HG03196 (cell line): Measurements from ENCODE around the gene CCDC80.
"Not testable (repeated sequence)": the region's sequence is repeated elsewhere in the genome, so short reads cannot be mapped to it uniquely, and the experiment has no call there.

Source experiments
- ATAC-seq: cut with Tn5 transposase; IDR thresholded peaks from one replicate; pipeline ENCODE4 v1.9.1; 2021; ENCODE audit not compliant: unreplicated experiment

The CCDC80 gene

DNA sequence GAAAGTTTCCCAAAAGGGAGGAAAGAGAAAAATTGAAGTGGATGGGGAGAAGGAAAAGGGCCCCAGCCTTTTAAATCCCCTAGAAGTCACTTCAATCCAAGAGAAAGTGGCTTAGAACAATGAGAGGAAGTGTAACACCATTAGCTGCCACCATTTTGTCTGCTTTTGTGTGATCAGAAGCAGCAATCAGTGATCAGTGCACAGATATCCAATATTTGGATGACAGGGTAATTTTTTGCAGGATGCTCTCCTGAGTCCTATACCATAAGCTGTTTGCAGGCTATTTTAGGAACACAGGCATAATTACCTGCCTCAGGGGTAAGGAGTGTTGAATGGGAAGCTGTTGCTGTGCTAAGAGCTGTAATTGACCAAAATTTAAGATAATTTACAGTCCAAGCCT, 47.7 kb downstream of the CCDC80 start:
- no peak for ATAC-seq

DNA sequence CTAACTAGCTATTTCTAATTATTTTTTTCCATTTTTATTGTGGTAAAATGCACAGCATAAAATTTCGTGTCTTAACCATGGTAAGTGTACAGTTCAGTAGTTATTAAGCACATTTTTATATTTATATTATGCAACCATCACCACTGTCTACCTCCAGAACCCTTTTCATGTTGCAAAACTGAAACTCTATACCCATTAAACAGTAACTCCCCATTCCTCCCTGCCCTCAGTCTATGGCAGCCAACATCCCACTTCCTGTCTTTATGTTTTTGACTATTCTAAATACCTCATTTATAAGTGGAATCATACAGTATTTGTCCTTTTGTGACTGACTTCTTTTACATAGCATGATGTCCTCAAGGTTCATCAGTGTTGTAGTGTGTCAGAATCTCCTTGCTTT, 53.6 kb downstream of the CCDC80 start:
- no peak for ATAC-seq

GRCh38 chr3:112585782-112586181, 55.2 kb downstream of the CCDC80 start:
- no peak for ATAC-seq

DNA sequence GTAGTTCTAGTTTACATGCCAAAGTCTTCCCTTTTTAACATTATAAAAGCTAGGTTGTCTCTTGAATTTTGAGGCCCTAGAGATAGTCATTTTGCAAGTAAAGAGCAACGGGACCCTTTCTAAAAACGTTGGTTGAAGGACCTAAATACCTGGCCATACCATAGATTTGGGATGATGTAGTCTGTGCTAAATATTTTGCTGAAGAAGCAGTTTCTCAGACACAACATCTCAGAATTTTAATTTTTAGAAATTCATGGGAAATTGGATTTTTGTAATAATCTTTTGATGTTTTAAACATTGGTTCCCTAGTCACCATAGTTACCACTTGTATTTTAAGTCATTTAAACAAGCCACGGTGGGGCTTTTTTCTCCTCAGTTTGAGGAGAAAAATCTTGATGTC, 57.8 kb downstream of the CCDC80 start:
- no peak for ATAC-seq

DNA sequence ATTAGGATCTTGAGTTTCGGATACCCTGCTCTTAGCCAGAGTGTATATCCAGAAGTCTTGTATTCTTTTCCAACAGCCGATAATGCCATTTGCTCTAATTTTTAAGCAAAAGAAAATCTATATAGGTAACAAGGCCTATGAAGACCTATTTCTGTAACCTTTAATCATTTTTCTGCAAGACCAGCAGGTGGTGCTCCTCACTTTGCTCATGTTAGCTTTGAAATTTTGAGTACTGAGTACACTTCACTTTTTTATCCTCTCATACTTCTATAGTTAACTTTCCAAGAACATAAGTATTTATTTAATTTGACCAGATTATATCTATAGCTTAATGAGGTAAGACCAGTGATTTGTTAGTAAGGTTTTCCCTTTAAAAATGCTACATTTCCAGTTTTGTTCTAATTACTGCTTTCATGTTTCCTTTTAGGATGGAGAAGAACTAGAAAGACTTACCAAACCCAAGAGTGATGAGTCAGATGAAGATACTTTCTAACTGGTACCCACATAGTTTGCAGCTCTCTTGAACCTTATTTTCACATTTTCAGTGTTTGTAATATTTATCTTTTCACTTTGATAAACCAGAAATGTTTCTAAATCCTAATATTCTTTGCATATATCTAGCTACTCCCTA, 58.6 kb downstream of the CCDC80 start:
- peak; percentile 76 for ATAC-seq

GRCh38 chr3:112579697-112580096, 61.2 kb downstream of the CCDC80 start:
- no peak for ATAC-seq

GRCh38 chr3:112579232-112579631, 61.7 kb downstream of the CCDC80 start:
- ATAC-seq, result no peak

GRCh38 chr3:112572701-112573100, 68.2 kb downstream of the CCDC80 start:
- no peak for ATAC-seq

- ATAC-seq, result no peak
Observed at GRCh38 chr3:112569265-112569664, 71.7 kb downstream of the CCDC80 start.

DNA sequence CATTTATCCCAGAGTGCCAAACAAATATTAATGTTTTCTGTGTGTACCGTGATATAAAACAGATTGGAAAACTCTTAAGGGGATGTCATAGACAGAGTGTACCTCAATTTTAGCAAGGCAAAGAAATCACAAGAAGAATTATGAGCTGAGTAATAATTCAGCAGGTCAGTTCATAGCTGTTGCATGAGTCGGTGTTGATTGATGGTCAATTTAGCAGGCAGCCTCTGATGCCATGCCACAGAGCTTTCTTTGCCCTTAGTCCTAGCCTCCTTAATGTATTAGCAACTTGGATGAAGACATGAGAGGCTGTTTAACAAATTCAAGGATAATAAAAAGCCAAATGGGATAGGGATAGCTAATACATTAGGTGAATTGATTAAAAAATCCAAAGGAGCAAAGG, 72.3 kb downstream of the CCDC80 start:
- no peak for ATAC-seq

GRCh38 chr3:112564940-112565305, 76.0 kb downstream of the CCDC80 start:
- no peak for ATAC-seq

GRCh38 chr3:112564247-112564939, 76.5 kb downstream of the CCDC80 start:
- ATAC-seq, result not testable (repeated sequence)

DNA sequence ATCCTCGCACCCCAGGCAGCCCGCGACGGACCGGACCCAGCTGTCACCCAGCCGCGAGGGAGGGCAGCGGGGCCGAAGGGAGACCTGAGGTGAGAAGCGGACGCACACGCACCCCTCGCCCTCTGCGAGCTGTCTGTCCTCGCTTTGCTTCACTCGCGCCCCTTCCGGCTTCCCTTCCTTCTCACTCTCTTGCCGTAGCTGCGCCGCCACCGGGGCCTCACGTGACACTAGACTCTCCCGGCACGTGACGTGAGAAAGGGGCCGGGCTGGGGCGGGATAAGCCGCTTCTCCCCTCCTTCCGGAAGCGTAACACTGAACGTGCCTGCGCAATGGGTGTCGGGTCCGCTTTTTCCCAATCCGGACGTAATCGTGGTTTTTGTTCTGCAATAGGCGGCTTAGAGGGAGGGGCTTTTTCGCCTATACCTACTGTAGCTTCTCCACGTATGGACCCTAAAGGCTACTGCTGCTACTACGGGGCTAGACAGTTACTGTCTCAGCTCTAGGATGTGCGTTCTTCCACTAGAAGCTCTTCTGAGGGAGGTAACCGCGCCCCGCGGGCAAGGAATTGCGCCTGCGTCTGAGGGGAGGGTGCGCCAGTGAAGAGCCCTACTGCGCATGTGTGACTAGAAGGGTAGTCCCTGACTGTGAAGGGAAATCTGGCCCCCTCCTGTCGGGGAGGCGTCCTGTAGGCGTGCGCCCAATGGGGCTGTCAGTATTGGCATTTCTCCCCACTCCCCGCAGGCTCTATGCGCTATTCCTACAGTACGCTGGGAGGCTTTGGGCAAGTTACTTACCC, 79.0 kb downstream of the CCDC80 start, which contains the start of the genes ATG3 and SLC35A5:
Gene ATG3 (minus strand): TSS at position 229 of the 796 bp plus-strand sequence. CDS start 434 bp downstream, outside the sequence.
Gene SLC35A5 (plus strand): TSS at position 312 of the 796 bp plus-strand sequence. CDS start 1,359 bp downstream, outside the sequence.
- peak; percentile 82 for ATAC-seq

GRCh38 chr3:112561484-112561733, 79.5 kb downstream of the CCDC80 start:
- ATAC-seq, result peak; percentile 44

DNA sequence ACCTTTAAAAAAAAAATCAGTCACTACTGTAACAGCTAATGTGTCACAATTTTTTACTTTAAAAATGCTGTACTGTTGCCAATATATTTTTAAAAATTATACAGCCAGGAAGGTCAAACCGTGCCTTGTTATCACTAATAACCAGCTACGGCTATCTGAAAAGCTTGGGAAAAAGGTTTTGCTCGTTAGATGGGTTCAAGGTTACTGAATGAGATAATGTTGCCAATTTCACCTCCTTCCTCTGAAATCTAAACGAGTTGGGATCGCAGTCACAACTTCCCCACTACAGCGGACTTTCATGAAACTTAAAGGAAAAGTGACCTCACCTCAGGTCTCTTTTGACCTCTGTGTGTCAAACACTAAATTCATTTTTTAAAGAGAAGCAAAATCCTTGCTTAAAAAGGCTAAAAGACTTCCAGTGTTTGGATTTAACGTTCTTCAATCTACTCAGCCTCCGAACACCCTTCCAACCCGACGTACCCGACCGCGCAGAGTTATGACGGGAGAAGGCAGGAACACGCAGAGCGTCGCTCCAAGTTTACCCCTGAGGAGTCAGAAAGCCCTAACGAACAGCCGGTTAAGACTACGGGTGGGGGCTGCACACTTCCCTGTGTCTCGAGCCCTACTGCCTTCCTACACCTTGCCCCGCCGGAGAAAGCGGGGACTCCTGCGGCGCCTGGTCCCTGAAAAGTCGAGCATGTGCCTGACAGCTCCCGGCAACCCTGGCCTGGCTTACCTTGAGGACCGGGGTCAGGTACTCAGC, 80.0 kb downstream of the CCDC80 start:
- ATAC-seq, result peak; percentile 24

- ATAC-seq, result no peak
Observed at GRCh38 chr3:112560307-112560706, 80.6 kb downstream of the CCDC80 start.

GRCh38 chr3:112557976-112558375, 83.0 kb downstream of the CCDC80 start:
- ATAC-seq, result no peak

- no peak for ATAC-seq
Observed at GRCh38 chr3:112555535-112556170, 85.3 kb downstream of the CCDC80 start.

DNA sequence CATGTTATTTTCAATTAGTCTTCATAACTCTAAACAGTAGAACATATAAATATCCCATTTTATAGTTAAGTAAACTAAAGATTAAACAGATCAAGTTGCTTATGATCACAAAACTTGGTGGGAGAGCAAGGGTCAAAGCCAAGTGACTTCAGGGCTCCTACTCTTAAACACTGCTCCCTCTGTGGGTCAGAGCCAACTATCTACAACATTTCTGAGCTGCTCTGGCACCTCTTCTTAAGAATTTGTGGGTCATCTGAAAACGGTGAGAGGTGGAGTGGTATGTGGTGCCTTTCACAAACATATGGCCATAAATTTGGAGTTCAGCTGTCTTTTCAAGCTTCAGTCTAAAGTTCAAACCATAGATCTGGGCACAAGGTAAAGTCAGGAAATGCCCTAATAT, 90.1 kb downstream of the CCDC80 start:
- no peak for ATAC-seq
